Body of pancreas (tissue), 4 donors: ENCODE measurements around the gene AHSP. TPM values are rescaled to one million over a fixed set of nuclear protein-coding genes. Genes with fewer than 3 reads are reported as not detected.
A peak's percentile ranks its signal among the peaks of the same experiment; 100 is the strongest.
"Not testable (repeated sequence)": the region's sequence is repeated elsewhere in the genome, so short reads cannot be mapped to it uniquely, and the experiment has no call there.

ENCODE experiments used
- ATAC-seq: fragments of 150-250 bp; one replicate; pipeline ENCODE4 v1.9.1; 2016
- DNase-seq, 4 donors: peaks; one replicate each; pipeline ENCODE4 v3.0.0-alpha.2; 2019
- H3K27ac ChIP-seq, 4 donors: fragments of 200-600 bp; sonication (generic); 1 replicate in 3 of 4; 2 replicates in 1 of 4; pipeline versions ENCODE4 v1.5.1 to v1.6.1; 2016 to 2019; ENCODE audit warnings: mild to moderate bottlenecking in 1 of 4, mixed read lengths in 1 of 4, moderate library complexity in 1 of 4
- H3K27me3 ChIP-seq, 2 donors: fragments of 200-600 bp; sonication (generic); one replicate each; pipeline ENCODE4 v1.6.0; 2016; ENCODE audit warnings: mild to moderate bottlenecking in 1 of 2
- H3K36me3 ChIP-seq, 2 donors: fragments of 200-600 bp; sonication (generic); replicated peaks in 1 of 2; 2 replicates each; pipeline ENCODE4 v1.5.1; 2016; ENCODE audit warnings: low read depth in 2 of 2; ENCODE audit not compliant: insufficient read depth in 1 of 2
- H3K4me1 ChIP-seq: fragments of 200-600 bp; sonication (generic); one replicate; pipeline ENCODE4 v1.6.0; 2016
- H3K4me3 ChIP-seq, 2 donors: fragments of 200-600 bp; sonication (generic); 1 replicate in 1 of 2; 2 replicates in 1 of 2; pipeline ENCODE4 v1.5.1; 2016 to 2019
- H3K9me3 ChIP-seq, 3 donors: fragments of 200-600 bp; sonication (generic); 1 replicate in 2 of 3; 2 replicates in 1 of 3; pipeline ENCODE4 v1.5.1; 2016
- POLR2A ChIP-seq, 3 donors: fragments of 450-650 bp; IDR thresholded peaks; one replicate each; pipeline ENCODE4 v1.6.1; 2016; ENCODE audit warnings: antibody characterized with exemption in 3 of 3, mild to moderate bottlenecking in 2 of 3
- WGBS, 2 donors: methylation state at CpG; one replicate each; pipeline ENCODE4 v1.1.5; 2017; 5-methylcytosine and 5-hydroxymethylcytosine counted together
- intact Hi-C: fragments of 100-400 bp; cut with DNase I; formaldehyde crosslinking; loops from one replicate; pipeline ENCODE4 v1.15.1; 2023
- total RNA-seq, 2 donors: library from RNA; depleted of rRNA; stranded (reverse); fragments of >200 nt; gene quantifications; one replicate each; pipeline ENCODE4 v1.1.0, GENCODE V29; 2016
- TF ChIP-seq, protein P1 (sequence below), 7 experiments: fragments of 450-650 bp in 4 of 7; fragments of 200-600 bp in 3 of 7; sonication (generic) in 3 of 7; IDR thresholded peaks; one replicate each; pipeline ENCODE4 v1.5.1; 2016 to 2019; ENCODE audit warnings: antibody characterized with exemption in 7 of 7

AHSP gene
- total RNA-seq, 2 donors from 2014 or later: not detected

DNA sequence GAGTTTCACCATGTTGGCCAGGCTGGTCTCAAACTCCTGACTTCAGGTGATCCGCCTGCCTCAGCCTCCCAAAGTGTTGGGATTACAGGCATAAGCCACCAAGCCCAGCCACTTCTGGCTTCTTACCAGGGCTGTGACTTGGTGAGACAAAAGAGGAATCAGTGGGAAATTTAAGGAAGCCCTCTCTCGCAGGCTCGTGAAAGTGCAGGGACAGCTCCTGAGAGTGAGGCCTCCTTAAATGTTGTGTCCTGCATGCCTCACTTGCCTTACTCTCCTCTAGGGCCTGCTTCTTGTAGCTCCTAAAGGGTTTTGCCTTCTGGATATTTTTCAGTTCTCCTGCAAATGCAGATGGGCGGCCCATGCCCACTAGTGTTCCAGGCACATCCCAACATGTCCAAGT, 5.2 kb downstream of the AHSP start:
- TF ChIP-seq, protein P1, sequence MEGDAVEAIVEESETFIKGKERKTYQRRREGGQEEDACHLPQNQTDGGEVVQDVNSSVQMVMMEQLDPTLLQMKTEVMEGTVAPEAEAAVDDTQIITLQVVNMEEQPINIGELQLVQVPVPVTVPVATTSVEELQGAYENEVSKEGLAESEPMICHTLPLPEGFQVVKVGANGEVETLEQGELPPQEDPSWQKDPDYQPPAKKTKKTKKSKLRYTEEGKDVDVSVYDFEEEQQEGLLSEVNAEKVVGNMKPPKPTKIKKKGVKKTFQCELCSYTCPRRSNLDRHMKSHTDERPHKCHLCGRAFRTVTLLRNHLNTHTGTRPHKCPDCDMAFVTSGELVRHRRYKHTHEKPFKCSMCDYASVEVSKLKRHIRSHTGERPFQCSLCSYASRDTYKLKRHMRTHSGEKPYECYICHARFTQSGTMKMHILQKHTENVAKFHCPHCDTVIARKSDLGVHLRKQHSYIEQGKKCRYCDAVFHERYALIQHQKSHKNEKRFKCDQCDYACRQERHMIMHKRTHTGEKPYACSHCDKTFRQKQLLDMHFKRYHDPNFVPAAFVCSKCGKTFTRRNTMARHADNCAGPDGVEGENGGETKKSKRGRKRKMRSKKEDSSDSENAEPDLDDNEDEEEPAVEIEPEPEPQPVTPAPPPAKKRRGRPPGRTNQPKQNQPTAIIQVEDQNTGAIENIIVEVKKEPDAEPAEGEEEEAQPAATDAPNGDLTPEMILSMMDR (IDR thresholded peaks at IDR 0.05): no peak
- TF ChIP-seq POLR2A (IDR thresholded peaks at IDR 0.05): no peak

GRCh38 chr16:31535737-31536136, 8.0 kb downstream of the AHSP start:
- H3K27ac ChIP-seq: no peak overlapping the region
- no peak for TF ChIP-seq POLR2A (IDR thresholded peaks at IDR 0.05)
- TF ChIP-seq, protein P1 (IDR thresholded peaks at IDR 0.05): no peak
- H3K4me1 ChIP-seq: peaks cover 6% of the 10 kb centered on the region
- WGBS, 2 donors: 45 to 59% methylated on average over 9 of the region's 9 CpGs
- H3K36me3 ChIP-seq: no peaks in the 10 kb centered on the region
- H3K4me3 ChIP-seq: no peak overlapping the region
- intact Hi-C loops: no loop called here
- H3K9me3 ChIP-seq: peaks cover 0 to 10% (median 0%) of the 10 kb centered on the region in 3 donors
- DNase-seq (no peak), ATAC-seq (no peak)
- peaks cover 0 to 9% of the 10 kb centered on the region in 2 donors for H3K27me3 ChIP-seq

More for the DNA sequence above, 5.2 kb downstream of the AHSP start:
- ATAC-seq: no peak
- peaks cover 0 to 8% of the 10 kb centered on the region in 2 donors for H3K27me3 ChIP-seq
- H3K4me1 ChIP-seq: peaks cover 15% of the 10 kb centered on the region
- 76 to 95% methylated on average over 4 of the region's 4 CpGs for WGBS, 2 donors
- DNase-seq: no peak
- intact Hi-C loops: no loop called here
- no peaks in the 10 kb centered on the region for H3K9me3 ChIP-seq
- no peak overlapping the region for H3K27ac ChIP-seq
- H3K4me3 ChIP-seq: no peak overlapping the region
- H3K36me3 ChIP-seq: no peaks in the 10 kb centered on the region

GRCh38 chr16:31536804-31537361, 9.2 kb downstream of the AHSP start:
- H3K9me3 ChIP-seq: peaks cover 0 to 10% (median 0%) of the 10 kb centered on the region in 3 donors

GRCh38 chr16:31537362-31538242, 9.9 kb downstream of the AHSP start:
- Histone ChIP-seq H3K27ac (peak overlapping the region; percentile 23 to 63 (median 52)), H3K4me1 (peaks cover 6% of the 10 kb centered on the region), H3K9me3 (peaks cover 0 to 10% (median 0%) of the 10 kb centered on the region in 3 donors), H3K4me3 (peak overlapping the region in 1 of 2 donors; percentile 4), H3K36me3 (no peaks in the 10 kb centered on the region), H3K27me3 (peaks cover 0 to 9% of the 10 kb centered on the region in 2 donors)
- peak in 2 of 3 donors; percentile 32 to 48 for TF ChIP-seq POLR2A (IDR thresholded peaks at IDR 0.05)
- TF ChIP-seq, protein P1 (IDR thresholded peaks at IDR 0.05): no peak
- ATAC-seq (peak; percentile 60), DNase-seq (peak; percentile 2 to 33 (median 14))
- WGBS, 2 donors: 4 to 8% methylated on average over 10 to 56 of the region's 57 CpGs
- intact Hi-C loops: no loop called here

More at GRCh38 chr16:31536804-31537361, 9.2 kb downstream of the AHSP start:
- H3K27me3 ChIP-seq: peaks cover 0 to 9% of the 10 kb centered on the region in 2 donors
- peak overlapping the region in 3 of 4 donors; percentile 50 to 63 (median 55) for H3K27ac ChIP-seq
- H3K36me3 ChIP-seq: no peaks in the 10 kb centered on the region
- H3K4me1 ChIP-seq: peaks cover 6% of the 10 kb centered on the region
- WGBS, 2 donors: 62 to 84% methylated on average over 15 to 21 of the region's 21 CpGs
- peak in 2 of 4 donors; percentile 3 to 17 for DNase-seq
- intact Hi-C loops: no loop called here
- no peak overlapping the region for H3K4me3 ChIP-seq
- no peak for TF ChIP-seq POLR2A (IDR thresholded peaks at IDR 0.05)
- TF ChIP-seq, protein P1 (IDR thresholded peaks at IDR 0.05): no peak
- peak; percentile 21 for ATAC-seq

GRCh38 chr16:31538243-31538598, 10.5 kb downstream of the AHSP start:
- H3K36me3 ChIP-seq, DNase-seq, ATAC-seq, H3K27ac ChIP-seq, H3K27me3 ChIP-seq, H3K9me3 ChIP-seq, H3K4me3 ChIP-seq, intact Hi-C loops, H3K4me1 ChIP-seq: not testable (repeated sequence)
- WGBS, 2 donors: 65 to 66% methylated on average over 7 of the region's 7 CpGs

DNA sequence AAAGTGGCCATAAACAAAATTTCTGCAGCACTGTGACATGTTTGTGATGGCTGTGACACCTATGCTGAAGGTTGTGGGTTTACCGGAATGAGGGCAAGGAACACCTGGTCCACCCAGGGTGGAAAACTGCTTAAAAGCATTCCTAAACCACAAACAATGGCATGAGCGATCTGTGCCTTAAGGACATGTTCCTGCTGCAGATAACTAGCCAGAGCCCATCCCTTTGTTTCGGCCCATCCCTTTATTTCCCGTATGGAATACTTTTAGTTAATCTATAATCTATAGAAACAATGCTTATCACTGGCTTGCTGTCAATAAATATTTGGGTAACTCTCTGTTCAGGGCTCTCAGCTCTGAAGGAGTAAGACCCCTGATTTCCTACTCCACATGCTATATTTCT, 12.1 kb downstream of the AHSP start:
- 74 to 82% methylated on average over 4 of the region's 4 CpGs for WGBS, 2 donors

More for the DNA sequence above, 12.1 kb downstream of the AHSP start:
- H3K27ac ChIP-seq, H3K27me3 ChIP-seq, intact Hi-C loops, H3K36me3 ChIP-seq, DNase-seq, H3K9me3 ChIP-seq, H3K4me3 ChIP-seq, ATAC-seq, H3K4me1 ChIP-seq: not testable (repeated sequence)
